Measurements from ENCODE around the gene KIRREL1.

Gene KIRREL1

GRCh38 chr1:158035014-158035413 is 41.6 kb downstream of the KIRREL1 start:
- H4K8ac ChIP-seq (ENCODE audit: low read length), result no peak overlapping the region
- peaks cover 26 to 49% of the 10 kb centered on the region in 2 experiments for H3K36me3 ChIP-seq (ENCODE audit: control insufficient read depth in 1 of 2, insufficient read depth in 2 of 2, low read depth in 1 of 2, low read length in 2 of 2)
- H3K27ac ChIP-seq (ENCODE audit: low read length, poor library complexity, severe bottlenecking), result peak overlapping the region; percentile 41
- no peak overlapping the region for H2BK15ac ChIP-seq (ENCODE audit: low read depth, poor library complexity, severe bottlenecking)
- H3K4ac ChIP-seq (ENCODE audit: low read depth in 1 of 2, low read length in 2 of 2), result peak overlapping the region in 1 of 2 experiments; percentile 45
- no peak overlapping the region for H3K14ac ChIP-seq (ENCODE audit: low read length in 2 of 2)
- H2BK12ac ChIP-seq (ENCODE audit: low read length in 2 of 2), result no peak overlapping the region
- H3K27me3 ChIP-seq (ENCODE audit: control insufficient read depth in 1 of 2, insufficient read depth in 1 of 2, low read length in 2 of 2), result no peaks in the 10 kb centered on the region
- no peak overlapping the region for H2AK5ac ChIP-seq (ENCODE audit: low read length, severe bottlenecking)
- H3K9ac ChIP-seq (ENCODE audit: low read length), result peak overlapping the region; percentile 53
- no peak overlapping the region for H2BK120ac ChIP-seq (ENCODE audit: low read depth, low read length)
- H3K4me1 ChIP-seq (ENCODE audit: control insufficient read depth, insufficient read depth, low read depth, low read length), result peaks cover 36% of the 10 kb centered on the region
- WGBS, result 61% methylated on average over 2 of the region's 3 CpGs
- H2BK5ac ChIP-seq (ENCODE audit: low read depth, low read length, poor library complexity, severe bottlenecking), result no peak overlapping the region
- no peak overlapping the region for H3K18ac ChIP-seq (ENCODE audit: low read depth in 1 of 2, low read length in 2 of 2)
- no peak overlapping the region for H3K4me2 ChIP-seq (ENCODE audit: low read length, poor library complexity, severe bottlenecking)
- no peak for DNase-seq
- H2AFZ ChIP-seq (ENCODE audit: low read depth, low read length), result no peak overlapping the region
- no peaks in the 10 kb centered on the region for H3K9me3 ChIP-seq (ENCODE audit: control insufficient read depth, low read length)
- H3K4me3 ChIP-seq (ENCODE audit: insufficient read depth in 1 of 2, low read depth in 1 of 2, low read length in 2 of 2), result no peak overlapping the region
- no peak overlapping the region for H4K91ac ChIP-seq (ENCODE audit: low read length)
- H3K23ac ChIP-seq (ENCODE audit: low read length in 2 of 2), result no peak overlapping the region
- H3K79me1 ChIP-seq (replicated peaks; ENCODE audit: low read length, poor library complexity, severe bottlenecking), result no peaks in the 10 kb centered on the region

- DNase-seq, result peak; percentile 66
- H3K36me3 ChIP-seq (ENCODE audit: control insufficient read depth in 1 of 2, insufficient read depth in 2 of 2, low read depth in 1 of 2, low read length in 2 of 2), result peaks cover 16 to 45% of the 10 kb centered on the region in 2 experiments
- H3K18ac ChIP-seq (ENCODE audit: low read depth in 1 of 2, low read length in 2 of 2), result no peak overlapping the region
- H3K9me3 ChIP-seq (ENCODE audit: control insufficient read depth, low read length), result no peaks in the 10 kb centered on the region
- H2BK12ac ChIP-seq (ENCODE audit: low read length in 2 of 2), result peak overlapping the region in 1 of 2 experiments; percentile 5
- H3K27ac ChIP-seq (ENCODE audit: low read length, poor library complexity, severe bottlenecking), result peak overlapping the region; percentile 37
- H3K79me1 ChIP-seq (replicated peaks; ENCODE audit: low read length, poor library complexity, severe bottlenecking), result no peaks in the 10 kb centered on the region
- 81% methylated on average over 6 of the region's 8 CpGs for WGBS
- no peak overlapping the region for H2BK5ac ChIP-seq (ENCODE audit: low read depth, low read length, poor library complexity, severe bottlenecking)
- H4K8ac ChIP-seq (ENCODE audit: low read length), result peak overlapping the region; percentile 17
- H3K4me2 ChIP-seq (ENCODE audit: low read length, poor library complexity, severe bottlenecking), result no peak overlapping the region
- no peak overlapping the region for H2AK5ac ChIP-seq (ENCODE audit: low read length, severe bottlenecking)
- H3K9ac ChIP-seq (ENCODE audit: low read length), result peak overlapping the region; percentile 53
- no peak overlapping the region for H4K91ac ChIP-seq (ENCODE audit: low read length)
- H3K4me3 ChIP-seq (ENCODE audit: insufficient read depth in 1 of 2, low read depth in 1 of 2, low read length in 2 of 2), result no peak overlapping the region
- H3K14ac ChIP-seq (ENCODE audit: low read length in 2 of 2), result no peak overlapping the region
- no peak overlapping the region for H3K4ac ChIP-seq (ENCODE audit: low read depth in 1 of 2, low read length in 2 of 2)
- H2AFZ ChIP-seq (ENCODE audit: low read depth, low read length), result no peak overlapping the region
- H3K27me3 ChIP-seq (ENCODE audit: control insufficient read depth in 1 of 2, insufficient read depth in 1 of 2, low read length in 2 of 2), result no peaks in the 10 kb centered on the region
- peaks cover 32% of the 10 kb centered on the region for H3K4me1 ChIP-seq (ENCODE audit: control insufficient read depth, insufficient read depth, low read depth, low read length)
- H2BK15ac ChIP-seq (ENCODE audit: low read depth, poor library complexity, severe bottlenecking), result no peak overlapping the region
- no peak overlapping the region for H2BK120ac ChIP-seq (ENCODE audit: low read depth, low read length)
- no peak overlapping the region for H3K23ac ChIP-seq (ENCODE audit: low read length in 2 of 2)
Observed at GRCh38 chr1:158035976-158036583, 42.6 kb downstream of the KIRREL1 start.

GRCh38 chr1:158037008-158037865 is 43.8 kb downstream of the KIRREL1 start:
- Histone ChIP-seq H3K36me3 (ENCODE audit: control insufficient read depth in 1 of 2, insufficient read depth in 2 of 2, low read depth in 1 of 2, low read length in 2 of 2) (peaks cover 5 to 42% of the 10 kb centered on the region in 2 experiments), H3K14ac (ENCODE audit: low read length in 2 of 2) (no peak overlapping the region), H3K27ac (ENCODE audit: low read length, poor library complexity, severe bottlenecking) (peak overlapping the region; percentile 84), H2AK5ac (ENCODE audit: low read length, severe bottlenecking) (peak overlapping the region; percentile 2), H3K18ac (ENCODE audit: low read depth in 1 of 2, low read length in 2 of 2) (peak overlapping the region; percentile 25 to 49), H3K9ac (ENCODE audit: low read length) (peak overlapping the region; percentile 42), H3K4me3 (ENCODE audit: insufficient read depth in 1 of 2, low read depth in 1 of 2, low read length in 2 of 2) (no peak overlapping the region), H2BK15ac (ENCODE audit: low read depth, poor library complexity, severe bottlenecking) (no peak overlapping the region), H3K4me1 (ENCODE audit: control insufficient read depth, insufficient read depth, low read depth, low read length) (peaks cover 29% of the 10 kb centered on the region), H3K79me1 (replicated peaks; ENCODE audit: low read length, poor library complexity, severe bottlenecking) (no peaks in the 10 kb centered on the region), H3K23ac (ENCODE audit: low read length in 2 of 2) (no peak overlapping the region), H2BK12ac (ENCODE audit: low read length in 2 of 2) (no peak overlapping the region), H2BK5ac (ENCODE audit: low read depth, low read length, poor library complexity, severe bottlenecking) (peak overlapping the region; percentile 25), H2AFZ (ENCODE audit: low read depth, low read length) (no peak overlapping the region), H2BK120ac (ENCODE audit: low read depth, low read length) (no peak overlapping the region), H3K4me2 (ENCODE audit: low read length, poor library complexity, severe bottlenecking) (no peak overlapping the region), H4K91ac (ENCODE audit: low read length) (peak overlapping the region; percentile 36), H4K8ac (ENCODE audit: low read length) (peak overlapping the region; percentile 53), H3K9me3 (ENCODE audit: control insufficient read depth, low read length) (no peaks in the 10 kb centered on the region), H3K27me3 (ENCODE audit: control insufficient read depth in 1 of 2, insufficient read depth in 1 of 2, low read length in 2 of 2) (no peaks in the 10 kb centered on the region), H3K4ac (ENCODE audit: low read depth in 1 of 2, low read length in 2 of 2) (no peak overlapping the region)
- no peak for DNase-seq
- WGBS, result 81% methylated on average over 16 of the region's 17 CpGs

- H2BK5ac ChIP-seq (ENCODE audit: low read depth, low read length, poor library complexity, severe bottlenecking), result no peak overlapping the region
- H3K79me1 ChIP-seq (replicated peaks; ENCODE audit: low read length, poor library complexity, severe bottlenecking), result no peaks in the 10 kb centered on the region
- peak overlapping the region in 1 of 2 experiments; percentile 50 for H3K14ac ChIP-seq (ENCODE audit: low read length in 2 of 2)
- H3K18ac ChIP-seq (ENCODE audit: low read depth in 1 of 2, low read length in 2 of 2), result peak overlapping the region; percentile 3 to 71
- H4K8ac ChIP-seq (ENCODE audit: low read length), result peak overlapping the region; percentile 5
- no peak overlapping the region for H2BK120ac ChIP-seq (ENCODE audit: low read depth, low read length)
- H3K4me3 ChIP-seq (ENCODE audit: insufficient read depth in 1 of 2, low read depth in 1 of 2, low read length in 2 of 2), result no peak overlapping the region
- no peak overlapping the region for H2AK5ac ChIP-seq (ENCODE audit: low read length, severe bottlenecking)
- 18% methylated on average over 9 of the region's 9 CpGs for WGBS
- H4K91ac ChIP-seq (ENCODE audit: low read length), result no peak overlapping the region
- peaks cover 29% of the 10 kb centered on the region for H3K4me1 ChIP-seq (ENCODE audit: control insufficient read depth, insufficient read depth, low read depth, low read length)
- H3K27me3 ChIP-seq (ENCODE audit: control insufficient read depth in 1 of 2, insufficient read depth in 1 of 2, low read length in 2 of 2), result no peaks in the 10 kb centered on the region
- no peak overlapping the region for H3K4me2 ChIP-seq (ENCODE audit: low read length, poor library complexity, severe bottlenecking)
- no peak overlapping the region for H3K23ac ChIP-seq (ENCODE audit: low read length in 2 of 2)
- H2BK15ac ChIP-seq (ENCODE audit: low read depth, poor library complexity, severe bottlenecking), result no peak overlapping the region
- H3K9me3 ChIP-seq (ENCODE audit: control insufficient read depth, low read length), result no peaks in the 10 kb centered on the region
- DNase-seq, result peak; percentile 75
- peak overlapping the region; percentile 42 for H3K9ac ChIP-seq (ENCODE audit: low read length)
- no peak overlapping the region for H2AFZ ChIP-seq (ENCODE audit: low read depth, low read length)
- no peak overlapping the region for H3K4ac ChIP-seq (ENCODE audit: low read depth in 1 of 2, low read length in 2 of 2)
- H2BK12ac ChIP-seq (ENCODE audit: low read length in 2 of 2), result no peak overlapping the region
- peaks cover 7 to 40% of the 10 kb centered on the region in 2 experiments for H3K36me3 ChIP-seq (ENCODE audit: control insufficient read depth in 1 of 2, insufficient read depth in 2 of 2, low read depth in 1 of 2, low read length in 2 of 2)
- H3K27ac ChIP-seq (ENCODE audit: low read length, poor library complexity, severe bottlenecking), result peak overlapping the region; percentile 84
Observed at GRCh38 chr1:158037866-158038359, 44.5 kb downstream of the KIRREL1 start.

Data from mesenchymal stem cell (in vitro differentiated cells and primary cell).